Ramos (cell line): ENCODE measurements around the gene BRD3OS.

ENCODE experiments used
- in situ Hi-C: fragments of 300-500 bp; cut with MboI; formaldehyde crosslinking; loops from one replicate; pipeline ENCODE4 v1.14.3; 2022; ENCODE audit warnings: low sequenced_read_pairs; ENCODE audit not compliant: unreplicated experiment

BRD3OS gene

GRCh38 chr9:134002796-134003195 is 22.5 kb upstream of the BRD3OS start:
- in situ Hi-C loops, result loop anchor here (10.0 kb wide), 1 partner anchor 468 kb away; the partner anchor contains the start of gene ADAMTSL2

- in situ Hi-C loops, result loop anchor here (10.0 kb wide), 1 partner anchor 468 kb away; the partner anchor contains the start of gene ADAMTSL2
Observed at GRCh38 chr9:134003237-134003636, 22.0 kb upstream of the BRD3OS start.

GRCh38 chr9:134004131-134004873 is 21.0 kb upstream of the BRD3OS start:
- in situ Hi-C loops, result loop anchor here (10.0 kb wide), 1 partner anchor 470 kb away; the partner anchor contains the start of gene ADAMTSL2

GRCh38 chr9:134004881-134005280 is 20.4 kb upstream of the BRD3OS start:
- in situ Hi-C loops, result loop anchor here (10.0 kb wide), 1 partner anchor 470 kb away; the partner anchor contains the start of gene ADAMTSL2

DNA sequence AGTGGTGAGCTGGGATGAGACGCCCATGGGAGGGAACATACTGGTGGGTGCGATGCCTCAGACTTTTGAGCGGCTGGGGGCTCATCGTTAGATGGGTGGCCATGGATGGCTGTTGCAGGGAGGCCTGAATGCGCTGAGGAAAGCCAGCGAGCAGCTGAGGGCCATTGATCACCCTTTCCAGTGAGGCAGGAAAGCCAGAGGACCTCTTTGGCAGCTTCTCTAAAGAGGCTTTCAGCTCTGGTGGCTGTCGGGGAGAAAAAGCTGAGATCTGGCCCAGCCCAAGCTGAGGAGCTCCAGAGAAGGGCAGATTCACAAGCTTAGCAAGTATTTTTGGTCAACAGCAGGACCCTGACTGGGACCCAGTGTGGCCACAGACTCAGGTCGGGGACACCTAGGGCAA is 19.9 kb upstream of the BRD3OS start:
- in situ Hi-C loops, result loop anchor here (10.0 kb wide), 1 partner anchor 471 kb away; the partner anchor contains the start of gene ADAMTSL2

GRCh38 chr9:134007150-134007549 is 18.1 kb upstream of the BRD3OS start:
- in situ Hi-C loops, result loop anchor here (10.0 kb wide), 1 partner anchor 472 kb away; the partner anchor contains the start of gene ADAMTSL2

- in situ Hi-C loops, result loop anchor here (10.0 kb wide), 1 partner anchor 473 kb away; the partner anchor contains the start of gene ADAMTSL2
Observed at GRCh38 chr9:134007571-134007970, 17.7 kb upstream of the BRD3OS start.

GRCh38 chr9:134010310-134011173 is 14.7 kb upstream of the BRD3OS start:
- in situ Hi-C loops, result no loop called here

- in situ Hi-C loops, result no loop called here
Observed at GRCh38 chr9:134011401-134011800, 13.9 kb upstream of the BRD3OS start.

DNA sequence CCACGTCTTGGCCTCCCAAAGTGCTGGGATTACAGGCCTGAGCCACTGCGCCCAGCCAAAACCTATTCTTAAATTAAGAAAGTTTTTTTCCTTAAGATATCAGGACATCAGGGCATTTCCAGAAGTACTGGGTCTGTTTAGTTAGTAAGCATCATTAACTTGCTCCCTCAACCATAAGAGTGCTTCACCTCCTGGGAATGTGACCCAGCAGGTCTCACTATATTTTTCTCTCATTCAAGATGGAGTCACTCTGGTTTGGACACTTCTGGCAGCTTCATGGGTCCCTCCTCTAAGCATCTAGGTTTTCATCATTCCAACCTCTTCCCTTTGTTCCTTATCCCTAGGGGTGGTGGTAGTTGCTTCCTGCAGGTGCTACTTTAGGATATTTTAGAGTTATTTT is 10.3 kb upstream of the BRD3OS start:
- in situ Hi-C loops, result no loop called here

GRCh38 chr9:134024214-134024792 is 978 bp upstream of the BRD3OS start:
- in situ Hi-C loops, result no loop called here

- in situ Hi-C loops, result no loop called here
Observed at GRCh38 chr9:134025606-134026541, 593 bp downstream of the BRD3OS start.

- in situ Hi-C loops, result no loop called here
Observed at GRCh38 chr9:134026581-134026980, 1.3 kb downstream of the BRD3OS start.

- in situ Hi-C loops, result no loop called here
Observed at GRCh38 chr9:134026981-134027380, 1.7 kb downstream of the BRD3OS start.

DNA sequence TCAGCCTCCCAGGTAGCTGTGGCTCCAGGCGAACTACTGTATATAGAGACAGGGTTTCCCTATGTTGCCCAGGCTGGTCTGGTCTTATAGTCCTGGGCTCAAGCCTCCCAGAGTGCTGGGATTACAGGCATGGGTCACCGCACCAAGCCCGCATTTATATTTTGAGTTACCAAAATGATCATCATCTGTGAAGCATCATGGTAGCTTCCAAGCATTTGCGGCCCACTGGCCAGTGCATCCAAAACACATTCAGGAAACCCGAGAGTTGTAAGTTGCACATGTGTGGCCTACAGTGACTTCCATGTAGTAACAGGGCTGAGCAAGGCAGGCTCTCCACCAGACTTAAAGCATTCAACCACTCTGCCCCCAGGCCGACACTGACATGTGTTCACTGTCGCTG is 2.3 kb downstream of the BRD3OS start:
- in situ Hi-C loops, result no loop called here

GRCh38 chr9:134028076-134028475 is 2.8 kb downstream of the BRD3OS start:
- in situ Hi-C loops, result no loop called here

GRCh38 chr9:134028575-134029247 is 3.4 kb downstream of the BRD3OS start:
- in situ Hi-C loops, result no loop called here

- in situ Hi-C loops, result no loop called here
Observed at GRCh38 chr9:134029248-134030226, 4.3 kb downstream of the BRD3OS start.
